ENCODE results near the gene FOXP2.

Gene FOXP2

GRCh38 chr7:114670676-114671075, 256.1 kb downstream of the FOXP2 start:
- ATAC-seq: no peak
- TF ChIP-seq POU6F1 (CRISPR knock-in tag; IDR thresholded peaks at IDR 0.05; ENCODE audit: borderline replicate concordance, low read depth): no peak
- no peak for TF ChIP-seq ARNTL (CRISPR knock-in tag; IDR thresholded peaks at IDR 0.05; ENCODE audit: borderline replicate concordance, low read depth)
- TF ChIP-seq SNAI2 (CRISPR knock-in tag; IDR thresholded peaks at IDR 0.05): no peak
- TF ChIP-seq CSDC2 (CRISPR knock-in tag; IDR thresholded peaks at IDR 0.05): no peak
- TF ChIP-seq CSRNP3 (CRISPR knock-in tag; IDR thresholded peaks at IDR 0.05): no peak
- no peak for TF ChIP-seq TCF4 (CRISPR knock-in tag; IDR thresholded peaks at IDR 0.05; ENCODE audit: borderline replicate concordance)
- no peak for TF ChIP-seq ZNF70 (CRISPR knock-in tag; IDR thresholded peaks at IDR 0.05)
- no peak for TF ChIP-seq ZC3H10 (CRISPR knock-in tag; IDR thresholded peaks at IDR 0.05)

- TF ChIP-seq ZNF8 (CRISPR knock-in tag; IDR thresholded peaks at IDR 0.05) (no peak), TCF4 (CRISPR knock-in tag; IDR thresholded peaks at IDR 0.05; ENCODE audit: borderline replicate concordance) (no peak), CSDC2 (CRISPR knock-in tag; IDR thresholded peaks at IDR 0.05) (no peak), ISL1 (CRISPR knock-in tag; IDR thresholded peaks at IDR 0.05) (no peak), SNAI2 (CRISPR knock-in tag; IDR thresholded peaks at IDR 0.05) (no peak), CREB5 (CRISPR knock-in tag; IDR thresholded peaks at IDR 0.05; ENCODE audit: low read depth) (no peak), BACH2 (CRISPR knock-in tag; IDR thresholded peaks at IDR 0.05; ENCODE audit: borderline replicate concordance) (no peak), ZFP3 (CRISPR knock-in tag; IDR thresholded peaks at IDR 0.05) (no peak), ZNF70 (CRISPR knock-in tag; IDR thresholded peaks at IDR 0.05) (no peak), POU6F1 (CRISPR knock-in tag; IDR thresholded peaks at IDR 0.05; ENCODE audit: borderline replicate concordance, low read depth) (no peak), PPARA (CRISPR knock-in tag; IDR thresholded peaks at IDR 0.05; ENCODE audit: borderline replicate concordance) (no peak), RARB (CRISPR knock-in tag; IDR thresholded peaks at IDR 0.05) (no peak), TSHZ2 (CRISPR knock-in tag; IDR thresholded peaks at IDR 0.05) (no peak), ARNTL (CRISPR knock-in tag; IDR thresholded peaks at IDR 0.05; ENCODE audit: borderline replicate concordance, low read depth) (no peak)
- ATAC-seq: no peak
These were observed 257.0 kb downstream of the FOXP2 start for GRCh38 chr7:114671563-114672123.

- ATAC-seq: no peak
- TF ChIP-seq SNAI2 (CRISPR knock-in tag; IDR thresholded peaks at IDR 0.05): no peak
- no peak for TF ChIP-seq ISL1 (CRISPR knock-in tag; IDR thresholded peaks at IDR 0.05)
- TF ChIP-seq ZC3H10 (CRISPR knock-in tag; IDR thresholded peaks at IDR 0.05): no peak
- no peak for TF ChIP-seq ARNTL (CRISPR knock-in tag; IDR thresholded peaks at IDR 0.05; ENCODE audit: borderline replicate concordance, low read depth)
- TF ChIP-seq POU6F1 (CRISPR knock-in tag; IDR thresholded peaks at IDR 0.05; ENCODE audit: borderline replicate concordance, low read depth): no peak
- no peak for TF ChIP-seq ZFP3 (CRISPR knock-in tag; IDR thresholded peaks at IDR 0.05)
- TF ChIP-seq GLIS3 (CRISPR knock-in tag; IDR thresholded peaks at IDR 0.05): no peak
- no peak for TF ChIP-seq TCF4 (CRISPR knock-in tag; IDR thresholded peaks at IDR 0.05; ENCODE audit: borderline replicate concordance)
- TF ChIP-seq TSHZ2 (CRISPR knock-in tag; IDR thresholded peaks at IDR 0.05): no peak
- no peak for TF ChIP-seq PPARA (CRISPR knock-in tag; IDR thresholded peaks at IDR 0.05; ENCODE audit: borderline replicate concordance)
- no peak for TF ChIP-seq ZNF8 (CRISPR knock-in tag; IDR thresholded peaks at IDR 0.05)
- no peak for TF ChIP-seq PATZ1 (CRISPR knock-in tag; IDR thresholded peaks at IDR 0.05; ENCODE audit: borderline replicate concordance)
These were observed 263.5 kb downstream of the FOXP2 start for GRCh38 chr7:114678116-114678515.
